GM21367 (cell line): ENCODE measurements around the gene LYST.
A peak's percentile ranks its signal among the peaks of the same experiment; 100 is the strongest.
"Not testable (repeated sequence)": the region's sequence is repeated elsewhere in the genome, so short reads cannot be mapped to it uniquely, and the experiment has no call there.

Experiments
- ATAC-seq: cut with Tn5 transposase; IDR thresholded peaks from one replicate; pipeline ENCODE4 v1.9.1; 2021; ENCODE audit not compliant: unreplicated experiment

The LYST gene

GRCh38 chr1:235866205-235866912, at the start of gene LYST:
LYST (minus strand) TSS chr1:235866906; CDS start chr1:235830417, 36,489 bp downstream.
- peak; percentile 42 for ATAC-seq

DNA sequence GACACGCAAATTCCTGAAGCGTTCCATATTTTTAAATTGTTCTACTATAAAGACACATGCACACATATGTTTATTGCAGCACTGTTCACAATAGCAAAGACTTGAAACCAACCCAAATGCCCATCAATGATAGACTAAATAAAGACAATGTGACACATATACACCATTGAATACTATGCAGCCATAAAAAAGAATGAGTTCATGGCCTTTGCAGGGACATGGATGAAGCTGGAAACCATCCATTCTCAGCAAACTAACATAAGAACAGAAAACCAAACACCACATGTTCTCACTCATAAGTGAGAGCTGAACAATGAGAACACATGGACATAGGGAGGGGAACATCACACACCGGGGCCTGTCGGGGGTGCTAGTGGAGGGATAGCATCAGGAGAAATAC, 48.8 kb upstream of the LYST start:
- not testable (repeated sequence) for ATAC-seq

- ATAC-seq = no peak
Observed at GRCh38 chr1:235913311-235913710, 46.6 kb upstream of the LYST start.

DNA sequence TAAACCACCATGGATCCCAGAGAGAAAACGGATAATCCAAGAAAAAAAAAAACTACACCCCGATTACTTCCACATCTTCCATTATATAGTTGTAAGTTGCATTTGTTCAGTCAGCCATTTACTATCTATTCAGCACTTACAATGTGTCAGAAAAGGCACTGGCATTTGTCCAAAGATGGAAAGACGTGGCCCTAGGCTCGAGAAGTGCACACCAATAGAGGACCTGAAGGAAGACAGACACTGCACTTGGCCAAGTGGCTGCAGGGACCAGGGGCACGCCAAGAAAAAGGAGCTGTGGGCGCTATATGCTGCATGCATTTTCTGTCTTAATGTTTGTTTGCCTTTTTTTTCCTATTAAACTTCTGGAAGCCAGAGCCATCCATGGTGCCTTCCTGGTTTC, 45.2 kb upstream of the LYST start:
- no peak for ATAC-seq

DNA sequence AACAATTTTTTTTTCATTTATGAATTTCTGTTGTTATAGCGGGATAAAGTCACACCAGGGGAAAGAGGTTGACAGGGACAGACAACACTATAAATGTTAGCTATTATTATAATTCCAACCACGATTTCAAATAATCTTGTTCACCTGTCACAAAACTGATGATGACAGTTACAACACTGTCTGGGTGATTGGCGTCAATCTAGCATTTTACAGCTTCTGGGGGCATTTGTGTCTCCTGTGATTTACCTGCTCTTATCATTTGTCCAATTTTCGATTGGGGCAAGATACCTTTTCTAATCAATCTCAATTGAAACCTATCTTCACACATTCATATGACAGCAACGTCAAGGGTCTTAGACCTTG, 44.6 kb upstream of the LYST start:
- no peak for ATAC-seq

- no peak for ATAC-seq
Observed at GRCh38 chr1:235910357-235911299, 43.9 kb upstream of the LYST start.

DNA sequence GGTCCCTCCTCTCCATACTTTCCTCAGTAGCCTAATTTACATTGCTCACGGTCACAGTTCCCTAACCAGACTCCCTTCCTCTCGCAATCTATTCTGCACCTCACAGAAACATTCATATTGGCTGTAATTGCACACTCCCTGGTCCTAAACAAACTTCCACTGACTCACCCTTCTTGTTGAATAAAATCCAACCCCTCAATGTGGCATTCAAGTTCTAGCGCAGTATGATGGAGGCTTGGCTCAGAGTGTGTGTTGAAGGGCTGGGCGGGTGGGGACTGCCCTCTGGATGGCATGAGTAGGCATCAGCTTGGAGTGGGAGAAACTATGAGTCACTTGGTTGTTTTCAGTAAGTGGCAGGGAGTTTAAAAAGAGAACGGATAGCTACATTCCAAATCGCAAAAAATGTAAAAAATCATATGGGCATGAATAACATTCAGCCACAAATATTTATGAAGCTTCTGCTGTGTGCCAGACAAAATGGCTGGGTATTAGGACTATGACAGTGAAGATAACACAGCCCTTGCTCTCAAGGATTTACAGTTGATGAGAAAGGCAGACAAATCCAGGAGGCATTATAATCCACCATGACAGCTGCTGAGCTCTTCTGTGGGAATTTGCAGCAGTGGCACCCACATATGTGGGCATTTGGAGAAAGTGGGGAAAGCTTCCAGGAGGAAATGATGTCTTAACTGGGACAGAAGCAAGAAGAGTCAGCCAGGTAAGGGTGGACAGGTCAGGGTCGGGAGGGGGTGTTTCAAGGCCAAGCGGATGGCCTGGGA, 42.2 kb upstream of the LYST start:
- no peak for ATAC-seq

- no peak for ATAC-seq
Observed at GRCh38 chr1:235907897-235908240, 41.2 kb upstream of the LYST start.

- ATAC-seq = no peak
Observed at GRCh38 chr1:235907187-235907896, 40.6 kb upstream of the LYST start.

GRCh38 chr1:235906436-235906835, 39.7 kb upstream of the LYST start:
- no peak for ATAC-seq

GRCh38 chr1:235903809-235904208, 37.1 kb upstream of the LYST start:
- ATAC-seq = not testable (repeated sequence)

GRCh38 chr1:235902677-235903542, 36.2 kb upstream of the LYST start:
- no peak for ATAC-seq

- no peak for ATAC-seq
Observed at GRCh38 chr1:235901461-235901860, 34.8 kb upstream of the LYST start.

- no peak for ATAC-seq
Observed at GRCh38 chr1:235898126-235898525, 31.4 kb upstream of the LYST start.

DNA sequence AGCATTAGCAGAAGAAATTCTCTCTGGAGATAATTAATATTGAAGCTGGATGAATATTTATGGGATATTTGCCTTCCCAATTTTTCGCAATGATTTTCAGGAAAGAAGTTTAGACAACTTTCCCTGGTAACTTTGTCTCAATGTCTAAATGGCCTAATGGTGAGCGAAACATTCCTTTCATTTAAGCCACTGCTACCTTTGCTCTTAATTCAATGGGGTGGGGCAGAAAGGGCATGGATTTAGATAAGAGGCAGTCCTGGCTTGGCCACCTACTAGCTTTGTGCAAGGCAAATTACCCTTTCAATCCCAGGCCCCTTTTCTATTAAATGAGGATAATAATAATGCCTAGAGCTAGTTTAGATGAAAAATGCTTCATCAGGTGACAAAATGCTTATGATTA, 27.1 kb upstream of the LYST start:
- no peak for ATAC-seq

DNA sequence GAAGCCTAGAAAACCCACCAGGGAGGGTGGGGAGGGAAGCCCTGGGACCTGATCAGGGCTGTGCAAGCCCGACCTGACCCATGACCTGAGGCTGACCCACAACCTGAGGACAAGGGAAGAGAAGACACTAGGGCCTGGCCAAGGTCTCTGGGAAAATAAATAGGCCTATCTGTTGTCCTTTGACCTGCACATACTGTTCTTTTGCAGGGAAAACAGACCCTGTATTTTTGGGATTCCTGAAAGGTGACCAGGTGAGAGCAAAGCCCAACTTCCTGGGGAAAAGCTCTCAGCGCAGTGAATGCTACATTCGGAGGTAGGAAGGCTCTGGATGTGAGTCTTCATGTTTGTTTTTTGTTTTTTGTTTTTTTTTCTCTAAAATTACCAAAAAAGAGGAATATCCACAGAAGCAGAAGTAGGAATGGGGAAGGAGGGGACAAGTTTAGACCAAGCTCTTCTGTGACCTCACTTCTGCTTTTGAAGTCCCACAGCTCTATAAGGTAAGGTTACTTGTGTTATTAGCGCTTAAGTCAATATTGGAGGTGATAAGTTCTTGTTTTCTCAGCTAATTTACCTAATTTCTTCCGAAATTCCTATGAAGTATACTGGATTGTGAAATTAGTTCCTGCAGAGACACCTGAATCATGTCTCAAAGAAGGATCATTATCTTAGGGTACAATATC, 26.2 kb upstream of the LYST start:
- no peak for ATAC-seq

DNA sequence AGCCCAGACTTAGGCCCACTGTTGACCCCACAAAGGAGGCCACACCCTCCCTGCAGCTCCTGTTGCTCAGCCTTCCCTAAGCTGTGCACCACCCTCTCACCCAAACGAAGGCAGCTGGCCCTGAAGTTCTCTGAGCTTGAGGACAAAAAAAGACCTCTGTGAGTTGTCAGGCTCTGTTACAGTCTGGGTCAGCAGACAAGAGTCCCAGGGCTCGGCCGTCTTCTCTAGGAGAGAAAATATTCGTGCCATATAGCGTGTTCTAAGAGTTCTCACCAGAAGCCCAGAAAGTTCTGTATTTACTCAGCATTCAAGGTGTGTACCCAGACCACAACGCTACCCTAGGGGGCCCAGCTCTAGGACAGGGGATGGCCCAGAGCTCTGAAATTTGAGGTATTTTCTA, 25.5 kb upstream of the LYST start:
- ATAC-seq = no peak

- peak; percentile 80 for ATAC-seq
Observed at GRCh38 chr1:235888119-235888643, 21.5 kb upstream of the LYST start.

DNA sequence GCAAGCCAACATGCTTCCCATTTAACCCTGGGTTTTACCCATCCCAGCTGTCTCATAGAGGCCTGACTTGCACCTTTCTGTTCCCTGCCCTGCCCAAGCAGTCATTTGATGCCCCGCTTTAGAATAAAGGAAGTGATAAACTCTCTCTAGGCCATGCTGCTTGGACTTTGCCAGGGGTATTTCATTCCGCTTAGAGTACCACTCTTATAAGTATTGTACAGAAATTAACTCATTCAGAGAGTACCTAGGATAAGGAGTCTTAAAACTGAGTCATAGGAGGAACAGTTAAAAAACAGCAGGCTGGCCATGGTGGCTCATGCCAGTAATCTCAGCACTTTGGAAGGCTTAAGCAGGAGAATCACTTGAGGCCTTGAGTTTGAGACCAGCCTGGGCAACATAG, 21.0 kb upstream of the LYST start:
- ATAC-seq = peak; percentile 10
